ENCODE measurements around the gene SORL1.
"Not testable (repeated sequence)": the region's sequence is repeated elsewhere in the genome, so short reads cannot be mapped to it uniquely, and the experiment has no call there.

The SORL1 gene

GRCh38 chr11:121567995-121568394, 115.9 kb downstream of the SORL1 start:
- no peak for DNase-seq

- not testable (repeated sequence) for DNase-seq
These were observed 117.5 kb downstream of the SORL1 start for GRCh38 chr11:121569332-121570299.

GRCh38 chr11:121570453-121570852, 118.3 kb downstream of the SORL1 start:
- DNase-seq, result no peak

DNA sequence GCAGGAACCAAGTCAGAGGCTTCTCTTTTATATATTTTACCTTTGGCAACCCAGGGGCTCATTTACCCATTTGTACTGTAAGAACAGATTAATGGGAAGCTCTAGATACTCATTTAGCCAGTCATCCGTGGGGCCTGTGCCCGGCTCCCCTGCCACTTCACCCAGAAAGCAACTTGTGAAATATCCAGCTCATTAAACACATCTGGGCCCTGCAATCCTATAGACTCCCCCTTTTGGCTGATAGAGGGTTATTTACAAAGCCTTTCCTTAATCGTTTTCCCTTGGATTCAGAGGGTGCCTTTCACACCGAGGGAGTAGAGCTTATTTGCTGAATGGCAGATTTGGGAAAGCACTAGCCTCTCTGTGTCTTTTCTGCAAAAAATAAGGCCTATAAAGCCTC, 119.4 kb downstream of the SORL1 start:
- DNase-seq, result no peak

DNA sequence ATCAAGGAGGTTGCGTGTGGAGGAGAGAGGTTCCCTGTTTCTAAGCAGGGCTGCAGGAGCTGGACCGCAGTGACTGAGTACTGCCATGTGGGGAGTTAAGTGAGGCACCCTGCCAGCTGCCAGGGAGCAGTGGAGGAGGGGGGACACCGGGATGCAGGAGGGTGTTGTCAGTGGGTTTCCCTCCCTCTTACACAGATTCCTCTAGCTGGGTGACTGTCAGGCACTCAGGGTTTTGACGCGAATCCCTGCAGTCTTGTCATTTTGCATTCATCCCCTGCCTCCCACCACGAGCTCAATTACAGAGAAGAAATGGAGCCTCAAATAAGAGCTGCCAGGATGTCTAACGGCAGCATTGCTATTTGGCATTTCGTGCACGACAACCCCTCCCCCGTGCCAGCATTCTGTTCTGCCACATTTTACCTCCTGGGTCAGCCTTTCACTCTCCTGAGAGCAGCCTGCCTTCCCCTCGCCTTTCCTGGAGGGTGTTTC, 120.5 kb downstream of the SORL1 start:
- no peak for DNase-seq

DNA sequence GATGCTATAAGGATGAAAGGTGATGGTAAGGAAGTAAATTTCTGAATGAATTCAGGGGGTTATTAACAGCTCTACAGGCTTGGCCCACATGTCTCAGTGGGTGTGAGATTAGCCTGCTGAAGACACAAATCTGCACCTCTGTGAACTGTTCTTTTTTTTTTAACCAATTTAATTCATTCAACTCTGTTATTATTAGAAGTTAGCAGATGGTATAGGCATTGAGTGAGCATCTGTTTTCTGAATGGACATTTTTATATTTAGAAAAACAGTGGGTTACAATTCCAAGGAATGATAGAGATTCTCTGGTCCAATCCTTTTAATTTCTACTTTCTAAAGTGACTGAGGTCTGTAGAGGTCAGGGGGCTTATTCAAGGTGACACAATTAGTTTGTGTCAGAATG, 122.7 kb downstream of the SORL1 start:
- DNase-seq, result no peak

DNA sequence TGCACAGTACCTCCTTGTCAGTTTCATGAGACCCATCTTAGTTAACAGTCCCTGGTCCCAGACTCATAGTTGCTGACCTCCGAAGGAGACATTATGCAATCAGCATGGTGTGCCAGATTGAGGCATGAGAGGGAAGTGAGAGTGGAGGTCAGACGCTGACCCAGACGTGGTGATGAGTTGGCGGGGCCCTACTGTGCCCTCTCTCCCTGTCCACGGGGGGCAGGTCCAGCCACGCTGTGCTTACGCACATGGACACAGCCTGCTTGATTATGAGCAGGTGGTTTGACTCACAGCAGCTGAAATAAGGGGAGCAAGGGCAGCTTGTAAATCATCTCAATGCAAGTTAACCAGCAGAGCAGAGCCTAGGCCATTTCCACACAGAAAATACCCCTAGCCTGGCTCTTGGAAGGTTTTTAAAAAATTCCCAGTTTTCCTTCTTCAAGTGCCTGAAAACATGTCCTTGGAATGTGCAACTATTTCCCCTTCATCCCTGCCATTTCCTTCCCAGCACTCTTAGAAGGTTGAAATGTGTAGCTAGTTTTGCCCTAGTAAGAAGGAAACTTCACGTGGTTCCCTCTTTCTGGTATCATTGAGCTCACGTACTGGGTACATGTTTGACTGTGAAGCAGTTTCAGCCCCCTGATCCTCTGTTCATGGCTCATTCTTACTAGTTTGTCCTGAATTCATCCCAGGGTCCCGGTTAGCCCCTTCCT, 123.3 kb downstream of the SORL1 start:
- DNase-seq, result no peak

DNA sequence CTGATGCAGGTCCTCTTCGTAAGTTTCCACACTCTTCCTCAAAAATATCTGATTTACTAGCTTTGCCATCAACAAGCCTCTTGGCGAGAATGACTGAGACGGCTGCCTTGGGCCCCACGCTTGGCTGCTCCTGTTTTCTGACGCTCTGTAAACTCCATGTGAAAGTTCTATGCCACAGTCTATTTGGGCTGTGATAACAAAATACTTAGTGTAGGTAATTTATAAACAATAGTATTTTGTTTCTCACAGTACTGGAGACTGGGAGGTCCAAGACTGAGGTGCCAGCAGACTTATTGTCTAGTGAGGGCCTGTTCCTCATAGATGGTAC, 123.8 kb downstream of the SORL1 start:
- DNase-seq, result no peak

DNA sequence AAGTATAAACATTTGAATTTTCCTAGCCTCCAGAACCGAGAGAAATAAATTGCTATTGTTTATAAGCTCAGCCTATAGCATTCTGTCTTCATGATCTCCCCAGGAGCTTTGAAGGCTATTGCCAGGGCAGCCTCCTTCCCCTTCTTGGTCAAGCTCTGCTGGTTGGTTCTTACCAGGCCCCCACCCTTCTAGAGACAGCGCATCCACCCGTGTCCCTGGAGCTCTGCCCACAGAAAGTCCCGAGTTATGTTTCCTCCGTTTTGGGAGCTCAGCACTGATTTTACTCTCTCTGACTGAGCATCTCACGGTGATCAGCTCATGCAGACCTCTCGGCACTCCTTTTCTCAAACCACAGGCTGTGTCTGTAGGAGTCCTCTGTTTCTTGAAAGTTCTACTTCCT, 124.4 kb downstream of the SORL1 start:
- no peak for DNase-seq

DNA sequence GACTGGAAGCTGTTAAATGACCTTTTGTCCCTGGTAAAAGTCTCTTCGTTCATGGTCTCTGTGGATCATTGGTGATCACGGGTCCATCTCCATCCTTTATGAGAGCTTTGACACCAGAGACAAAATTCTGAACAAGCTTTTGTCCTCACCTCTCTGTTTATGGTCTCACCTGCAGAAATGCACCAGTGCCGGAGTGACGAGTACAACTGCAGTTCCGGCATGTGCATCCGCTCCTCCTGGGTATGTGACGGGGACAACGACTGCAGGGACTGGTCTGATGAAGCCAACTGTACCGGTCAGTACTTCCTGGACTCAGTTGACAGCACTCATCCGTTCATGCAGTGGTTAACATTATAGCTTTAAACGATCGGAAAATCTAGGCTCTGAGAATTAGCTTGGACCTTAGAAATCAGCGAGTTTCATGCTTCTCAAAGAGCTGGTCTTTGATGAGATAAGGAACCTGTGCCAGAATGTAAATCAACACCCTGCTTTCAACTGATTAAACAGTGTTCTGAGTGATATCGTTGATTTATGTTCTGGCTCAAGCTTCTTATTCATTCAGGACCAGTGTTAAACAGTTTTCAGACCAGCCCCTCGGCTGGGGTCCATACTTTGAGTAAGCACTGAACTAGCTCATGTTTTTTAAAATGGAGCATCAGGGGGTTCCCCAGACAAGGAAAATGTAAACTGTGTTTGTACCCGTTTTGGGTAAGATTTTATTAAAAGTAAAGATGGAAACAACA, 125.2 kb downstream of the SORL1 start:
- no peak for DNase-seq

- DNase-seq, result no peak
These were observed 126.3 kb downstream of the SORL1 start for GRCh38 chr11:121578251-121578976.

GRCh38 chr11:121580154-121580553, 128.0 kb downstream of the SORL1 start:
- DNase-seq, result no peak

- no peak for DNase-seq
These were observed 129.5 kb downstream of the SORL1 start for GRCh38 chr11:121581607-121582006.

- DNase-seq, result no peak
These were observed 130.2 kb downstream of the SORL1 start for GRCh38 chr11:121582296-121582695.

DNA sequence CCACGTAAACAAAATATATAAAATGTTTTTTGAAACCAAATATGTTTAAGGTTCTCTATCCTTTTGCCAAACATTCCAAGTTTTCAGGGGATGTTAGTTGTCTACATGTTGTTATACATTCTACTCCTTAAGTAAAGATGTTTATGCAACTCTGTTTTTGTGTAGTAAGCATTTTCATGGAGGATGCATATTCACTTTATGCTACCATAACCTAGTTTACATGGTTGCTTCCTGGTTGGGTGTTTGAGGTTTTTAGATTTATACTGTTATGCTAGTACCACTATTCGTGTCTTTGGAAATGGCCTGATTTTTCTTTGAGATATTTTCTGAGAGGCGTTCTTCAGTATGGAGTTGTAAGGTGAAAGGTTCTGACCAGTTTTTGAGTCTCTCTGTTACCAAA, 131.7 kb downstream of the SORL1 start:
- DNase-seq, result no peak

DNA sequence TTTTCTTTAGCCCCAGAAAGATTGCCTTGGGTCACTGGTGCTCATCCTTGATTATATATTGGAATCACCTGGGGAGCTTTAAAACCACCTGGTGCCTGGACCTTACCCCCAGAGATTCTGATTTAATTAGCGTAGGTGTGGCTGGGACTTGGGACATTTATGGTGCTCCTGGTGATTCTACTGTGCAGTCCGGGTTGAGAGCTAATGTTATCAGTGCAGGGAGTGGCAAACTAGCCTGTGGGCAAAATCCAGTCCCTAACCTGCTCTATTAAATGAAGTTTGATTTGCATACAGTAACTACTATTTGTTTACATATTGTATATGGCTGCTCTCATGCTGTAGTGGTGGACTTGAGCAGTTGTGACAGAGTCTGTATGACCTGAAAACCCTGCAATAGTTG, 134.6 kb downstream of the SORL1 start:
- DNase-seq, result no peak

GRCh38 chr11:121587182-121587581, 135.1 kb downstream of the SORL1 start:
- no peak for DNase-seq

DNA sequence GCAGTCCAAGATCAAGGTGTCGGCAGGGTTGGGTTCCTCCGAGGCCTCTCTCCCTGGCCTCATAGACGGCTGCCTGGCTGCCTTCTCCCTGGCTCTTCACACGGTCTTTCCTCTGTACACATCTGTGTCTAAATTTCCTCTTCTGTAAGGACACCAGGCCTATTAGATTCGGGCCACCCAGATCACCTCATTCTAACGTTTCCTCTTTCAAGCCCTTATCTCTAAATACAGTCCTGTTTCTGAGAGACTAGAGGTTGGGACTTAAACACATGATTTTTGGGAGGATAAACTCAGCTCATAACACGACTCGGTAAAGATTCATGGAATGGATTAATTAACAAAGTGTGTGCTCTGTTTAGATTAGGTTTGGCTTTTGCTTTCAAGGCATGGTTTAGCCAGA, 136.6 kb downstream of the SORL1 start:
- DNase-seq, result no peak

DNA sequence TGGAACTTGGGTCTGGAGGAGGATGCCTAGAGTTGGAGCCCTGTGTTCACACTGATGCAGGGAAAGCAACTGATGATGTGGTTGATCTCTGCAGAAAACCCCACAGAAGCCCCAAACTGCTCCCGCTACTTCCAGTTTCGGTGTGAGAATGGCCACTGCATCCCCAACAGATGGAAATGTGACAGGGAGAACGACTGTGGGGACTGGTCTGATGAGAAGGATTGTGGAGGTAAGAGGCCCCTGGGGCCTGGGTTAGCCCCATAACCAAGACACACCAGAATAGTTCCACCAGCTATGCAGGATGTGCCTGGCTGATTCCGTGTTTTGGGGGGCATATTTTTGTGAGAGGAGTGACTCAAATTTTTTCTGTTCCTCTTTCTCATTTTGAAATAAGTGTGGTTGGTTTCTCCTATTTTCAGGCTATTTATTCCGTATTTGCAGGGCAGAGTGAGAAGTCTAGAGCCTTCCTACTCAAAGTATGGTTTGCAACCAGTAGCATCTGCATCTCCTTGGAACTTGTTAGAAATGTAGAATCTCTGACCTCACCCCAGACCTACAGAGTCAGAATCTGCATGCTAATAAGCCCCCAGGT, 137.9 kb downstream of the SORL1 start:
- no peak for DNase-seq

DNA sequence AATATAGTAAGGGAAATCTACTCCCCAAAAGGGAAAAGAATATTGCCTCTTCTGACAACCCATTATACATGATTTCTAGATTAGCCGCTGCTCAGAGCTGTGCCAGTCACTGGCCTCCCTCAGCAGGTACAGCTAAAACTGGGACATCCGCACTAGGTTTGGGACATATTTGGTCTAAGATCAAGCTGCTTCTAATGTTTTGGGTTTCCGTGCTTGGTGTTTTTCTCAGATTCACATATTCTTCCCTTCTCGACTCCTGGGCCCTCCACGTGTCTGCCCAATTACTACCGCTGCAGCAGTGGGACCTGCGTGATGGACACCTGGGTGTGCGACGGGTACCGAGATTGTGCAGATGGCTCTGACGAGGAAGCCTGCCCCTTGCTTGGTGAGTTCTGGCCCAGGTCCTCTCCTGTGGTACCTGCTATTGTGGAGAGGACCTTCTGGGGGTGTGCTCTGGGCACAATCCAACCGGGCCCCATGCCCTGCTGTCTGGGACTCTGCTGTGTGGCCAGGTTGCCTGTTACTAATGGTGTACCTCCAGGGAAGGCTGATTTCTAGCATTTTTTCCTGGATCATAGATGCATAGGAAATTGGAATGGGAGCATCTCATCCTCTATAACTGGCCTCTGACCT, 138.8 kb downstream of the SORL1 start:
- no peak for DNase-seq

DNA sequence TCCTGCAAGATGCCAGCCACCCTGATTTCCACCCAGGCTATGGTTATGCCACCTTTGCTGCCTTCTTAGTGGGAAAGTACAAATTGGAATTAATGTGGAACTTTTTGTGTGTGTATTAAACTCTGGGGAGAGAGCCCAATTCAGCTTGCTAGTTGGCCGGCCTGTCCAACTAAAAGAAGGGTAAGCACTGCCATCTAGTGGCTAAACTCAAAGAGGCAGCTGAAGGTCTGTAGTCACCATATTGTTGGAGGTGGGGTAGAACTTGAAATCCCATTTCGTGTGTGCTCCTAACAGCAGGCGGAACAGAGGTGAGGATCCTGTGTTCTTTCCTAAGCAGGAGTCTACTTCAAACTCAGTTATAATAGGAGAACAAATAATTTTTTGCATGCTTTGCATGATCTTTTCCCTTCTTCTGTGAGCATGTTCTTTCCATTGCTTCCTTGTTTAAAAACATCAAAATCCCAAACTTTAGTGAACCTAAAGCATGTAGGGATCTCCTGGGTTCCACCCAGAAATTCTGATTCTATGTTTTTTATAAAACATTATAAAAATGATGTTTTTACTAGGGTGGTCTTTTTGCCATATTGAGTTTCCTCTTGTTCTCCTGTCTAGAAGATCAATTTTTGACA, 139.4 kb downstream of the SORL1 start:
- DNase-seq, result peak; percentile 51
